ES-I3 (cell line): ENCODE results near the gene ADGRL1.
"Not testable (repeated sequence)": the region's sequence is repeated elsewhere in the genome, so short reads cannot be mapped to it uniquely, and the experiment has no call there.

Source experiments
- H3K36me3 ChIP-seq: 2 replicates; pipeline ENCODE4 v1.6.1; 2013; ENCODE audit warnings: mild to moderate bottlenecking, low read length, control low read depth, moderate library complexity; ENCODE audit not compliant: insufficient read depth
- H3K4me1 ChIP-seq: 2 replicates; pipeline ENCODE4 v1.6.1; 2013; ENCODE audit warnings: mild to moderate bottlenecking, control low read depth, low read length; ENCODE audit not compliant: insufficient read depth
- H3K9ac ChIP-seq: 2 replicates; pipeline ENCODE4 v1.6.1; 2013; ENCODE audit warnings: low read depth, mild to moderate bottlenecking, low read length, moderate library complexity
- H3K9me3 ChIP-seq: 2 replicates; pipeline ENCODE4 v1.6.1; 2013; ENCODE audit warnings: mild to moderate bottlenecking, low read length, moderate library complexity; ENCODE audit not compliant: control insufficient read depth, insufficient read depth

Gene ADGRL1

GRCh38 chr19:14205452-14206287 lies at the start of gene ADGRL1:
TSS of gene ADGRL1 (minus strand) at chr19:14206169. CDS start at chr19:14183602, 22,567 bp downstream.
- H3K9ac ChIP-seq, result peak within 1 kb of the TSS; percentile 78
- not testable (repeated sequence) for H3K9me3 ChIP-seq, H3K4me1 ChIP-seq, H3K36me3 ChIP-seq

DNA sequence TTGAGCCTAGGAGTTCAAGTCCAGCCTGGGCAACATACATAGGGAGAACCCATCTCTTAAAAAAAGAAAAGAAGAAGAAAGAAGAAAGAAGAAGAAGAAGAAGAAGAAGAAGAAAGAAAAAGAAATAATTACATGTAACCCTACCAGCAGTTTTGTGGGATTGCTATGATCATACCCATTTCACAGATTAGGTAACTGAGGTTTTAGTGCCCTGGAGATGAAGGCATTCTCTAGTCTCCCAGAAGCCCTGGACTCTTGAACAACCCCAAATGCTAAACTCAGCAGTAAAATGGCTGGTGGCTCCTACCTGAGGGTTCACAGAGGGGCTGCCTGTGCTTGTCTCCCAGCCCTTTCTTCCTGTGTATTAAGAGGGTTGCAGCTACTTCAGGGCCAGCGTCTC lies 49.3 kb upstream of the ADGRL1 start:
- not testable (repeated sequence) for H3K4me1 ChIP-seq, H3K9ac ChIP-seq, H3K36me3 ChIP-seq, H3K9me3 ChIP-seq

DNA sequence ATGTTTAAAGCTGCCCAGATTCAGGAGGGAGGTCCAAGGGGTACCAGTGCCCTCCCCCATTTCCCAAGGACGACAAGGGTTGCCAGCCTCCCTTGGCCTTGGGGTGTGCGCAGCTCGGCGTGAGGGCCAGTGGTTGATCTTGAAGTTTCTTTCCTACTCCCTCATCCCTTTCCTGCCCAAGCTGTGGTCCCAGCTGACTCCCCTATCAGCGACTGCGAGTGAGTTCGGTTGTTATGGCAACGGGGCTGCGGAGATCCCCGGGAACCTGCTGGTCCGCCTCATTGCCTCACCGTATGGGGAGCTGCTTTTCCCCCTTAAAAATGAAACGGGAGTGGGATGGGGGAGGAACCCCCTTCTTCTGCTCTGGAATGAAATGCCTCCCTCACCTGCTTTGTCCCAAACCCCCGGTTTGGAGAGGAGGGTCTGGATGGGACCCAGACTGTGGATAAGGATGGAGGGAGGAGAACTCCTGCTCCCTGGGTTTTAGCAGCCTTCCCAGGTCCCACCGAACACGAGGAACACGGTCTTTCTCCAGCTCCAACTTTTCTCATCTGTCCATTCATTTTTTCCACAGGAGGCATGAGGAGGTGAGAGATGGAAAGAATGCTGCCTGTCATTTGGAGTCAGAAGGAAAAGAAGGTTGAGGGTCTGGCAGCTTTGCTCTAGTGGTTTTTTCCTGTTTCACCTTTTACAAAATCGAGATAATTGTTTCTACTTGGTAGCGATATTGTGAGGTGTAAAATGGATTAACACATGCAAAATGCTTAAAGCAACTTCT lies 48.0 kb upstream of the ADGRL1 start:
- H3K4me1 ChIP-seq, H3K9ac ChIP-seq, H3K9me3 ChIP-seq, H3K36me3 ChIP-seq: not testable (repeated sequence)

DNA sequence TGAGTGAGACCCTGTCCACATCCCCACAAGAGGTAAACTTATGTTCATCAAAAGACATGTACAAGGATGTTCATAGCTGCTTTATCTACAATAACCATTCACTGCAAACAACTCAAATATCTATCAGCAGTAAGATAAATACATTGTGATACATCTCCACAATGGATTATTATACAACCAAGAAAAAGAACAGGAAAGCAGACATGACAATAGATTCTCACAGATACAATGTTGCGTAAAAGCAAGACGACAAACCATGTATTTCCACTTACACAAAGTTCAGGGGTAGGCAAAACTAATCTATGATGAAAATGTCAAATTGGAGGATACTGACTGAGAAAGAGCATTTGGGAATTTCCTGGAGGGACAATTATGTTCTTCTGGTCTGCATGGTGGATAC lies 46.2 kb upstream of the ADGRL1 start:
- not testable (repeated sequence) for H3K9ac ChIP-seq, H3K9me3 ChIP-seq, H3K36me3 ChIP-seq, H3K4me1 ChIP-seq

DNA sequence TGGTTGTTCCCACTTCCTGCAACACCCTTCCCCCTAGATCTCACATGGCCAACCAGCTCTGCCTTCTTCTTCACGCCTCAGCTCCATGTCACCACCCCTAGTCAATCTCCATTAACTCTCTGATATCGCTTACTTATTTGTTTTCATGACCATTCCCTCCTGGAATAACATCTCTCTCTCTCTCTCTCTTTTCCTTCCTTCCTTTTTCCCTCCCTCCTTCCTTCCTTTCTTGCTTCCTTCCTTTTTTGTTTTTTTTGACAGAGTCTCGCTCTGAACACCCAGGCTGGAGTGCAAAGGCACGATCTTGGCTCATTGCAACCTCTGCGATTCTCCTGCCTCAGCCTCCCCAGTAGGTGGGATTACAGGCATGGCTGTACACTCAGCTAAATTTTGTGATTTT lies 44.9 kb upstream of the ADGRL1 start:
- peaks cover 2% of the 10 kb centered on the region; the same call in 1 of the 2 replicates for H3K4me1 ChIP-seq
- H3K36me3 ChIP-seq, result no peaks in the 10 kb centered on the region
- no peak overlapping the region for H3K9ac ChIP-seq
- no peaks in the 10 kb centered on the region for H3K9me3 ChIP-seq

GRCh38 chr19:14250315-14250714 lies 44.3 kb upstream of the ADGRL1 start:
- not testable (repeated sequence) for H3K9ac ChIP-seq, H3K36me3 ChIP-seq, H3K4me1 ChIP-seq, H3K9me3 ChIP-seq

DNA sequence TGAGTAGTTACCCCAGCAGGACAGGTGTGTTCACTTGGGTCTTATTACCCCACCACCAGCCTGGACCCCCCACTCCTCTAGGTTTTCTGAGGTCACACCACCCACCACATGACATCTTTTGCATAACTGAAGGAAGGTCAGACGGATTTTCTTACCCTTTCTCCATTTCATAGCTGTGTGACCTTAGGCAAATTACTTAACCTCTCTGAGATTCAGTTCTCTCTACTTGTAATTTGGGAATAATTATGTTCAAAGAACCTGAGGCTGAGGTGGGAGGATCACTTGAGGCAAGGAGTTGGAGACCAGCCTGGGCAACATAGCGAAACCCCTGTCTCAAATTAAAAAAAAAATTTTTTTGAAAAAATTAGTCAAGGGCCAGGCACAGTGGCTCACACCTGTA lies 43.9 kb upstream of the ADGRL1 start:
- not testable (repeated sequence) for H3K36me3 ChIP-seq, H3K4me1 ChIP-seq, H3K9me3 ChIP-seq
- peak overlapping the region; percentile 43; the same call in 1 of the 2 replicates for H3K9ac ChIP-seq

DNA sequence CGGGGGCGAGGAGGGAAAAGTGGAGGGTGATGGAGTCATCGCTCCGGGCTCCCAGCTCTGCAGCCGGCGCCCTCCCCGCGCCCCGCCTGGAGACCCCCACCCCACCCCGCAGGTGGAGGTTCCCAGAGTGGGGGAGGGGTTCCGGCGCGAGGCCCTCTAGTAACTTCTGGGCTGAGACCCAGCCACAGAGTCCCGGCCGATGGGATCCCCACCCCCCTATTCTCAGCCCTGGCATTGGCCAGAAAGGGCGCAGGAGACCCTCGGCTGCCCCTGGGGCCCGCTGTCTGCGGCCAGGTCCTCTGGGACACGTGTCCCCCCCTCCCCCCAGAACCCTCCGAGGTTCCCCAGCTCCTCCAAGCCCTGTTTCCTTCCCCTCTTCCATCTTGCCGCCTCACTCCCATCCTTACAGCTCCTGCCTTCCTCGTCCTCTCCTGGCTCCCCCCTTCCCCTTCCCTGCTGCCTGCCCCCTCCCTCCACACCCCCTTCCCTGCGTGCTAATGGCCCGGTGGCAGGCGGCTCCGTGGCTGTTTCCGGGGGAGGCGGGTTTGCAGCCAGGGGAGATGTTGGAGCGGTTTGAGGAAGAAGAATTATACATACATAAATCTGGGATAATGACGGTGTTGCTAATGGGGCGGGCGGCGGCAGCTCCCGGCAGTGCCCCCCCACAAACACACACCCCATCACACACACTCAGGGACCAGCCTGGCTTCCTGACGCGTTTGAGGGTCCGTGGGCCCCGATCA lies 43.2 kb upstream of the ADGRL1 start:
- H3K9me3 ChIP-seq, H3K36me3 ChIP-seq, H3K4me1 ChIP-seq: not testable (repeated sequence)
- peak overlapping the region; percentile 43; the same call in 1 of the 2 replicates for H3K9ac ChIP-seq

- Histone ChIP-seq H3K9ac (peak overlapping the region; percentile 43; the same call in 1 of the 2 replicates), H3K36me3 (no peaks in the 10 kb centered on the region), H3K9me3 (no peaks in the 10 kb centered on the region), H3K4me1 (no peaks in the 10 kb centered on the region; the same call in 1 of the 2 replicates)
These were observed 42.6 kb upstream of the ADGRL1 start for GRCh38 chr19:14248578-14249011.

- H3K36me3 ChIP-seq, H3K9me3 ChIP-seq, H3K4me1 ChIP-seq: not testable (repeated sequence)
- peak overlapping the region; percentile 53 for H3K9ac ChIP-seq
These were observed 41.8 kb upstream of the ADGRL1 start for GRCh38 chr19:14247548-14248471.

DNA sequence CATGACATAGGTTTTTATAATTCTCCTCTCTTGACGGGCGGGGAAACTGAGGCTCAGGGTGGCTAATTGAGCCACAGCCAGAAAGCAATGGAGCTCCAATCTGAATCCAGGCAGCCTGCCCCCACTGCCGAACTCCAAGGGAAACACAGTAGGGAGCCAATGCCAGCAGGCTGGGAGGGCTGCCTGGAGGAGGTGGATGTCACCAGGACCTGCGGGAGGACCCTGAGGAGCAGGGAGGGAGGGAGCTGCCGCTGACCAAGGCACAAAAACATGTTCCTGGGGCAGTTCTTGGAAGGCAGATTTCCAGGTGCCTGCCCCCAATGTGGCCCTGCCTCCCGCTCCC lies 41.2 kb upstream of the ADGRL1 start:
- H3K9ac ChIP-seq, result peak overlapping the region; percentile 53; the same call in 1 of the 2 replicates

DNA sequence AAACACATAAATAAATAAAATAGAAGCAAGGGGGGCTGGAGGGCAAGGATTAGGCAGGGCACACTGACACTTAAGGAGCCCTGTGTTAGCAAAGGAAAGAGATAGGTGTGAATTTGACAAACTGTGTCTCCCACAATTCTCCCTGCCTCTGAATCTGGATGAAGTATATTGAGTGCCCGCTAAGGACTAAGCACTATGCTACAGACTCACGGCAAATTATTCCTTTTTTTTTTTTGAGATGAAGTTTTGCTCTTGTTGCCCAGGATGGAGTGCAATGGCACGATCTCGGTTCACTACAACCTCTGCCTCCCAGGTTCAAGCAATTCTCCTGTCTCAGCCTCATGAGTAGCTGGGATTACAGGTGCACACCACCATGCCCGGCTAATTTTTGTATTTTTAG lies 38.4 kb upstream of the ADGRL1 start:
- not testable (repeated sequence) for H3K9me3 ChIP-seq, H3K4me1 ChIP-seq, H3K9ac ChIP-seq

More for the DNA sequence above, 41.2 kb upstream of the ADGRL1 start:
- H3K4me1 ChIP-seq, H3K9me3 ChIP-seq, H3K36me3 ChIP-seq: not testable (repeated sequence)

GRCh38 chr19:14243718-14244117 lies 37.7 kb upstream of the ADGRL1 start:
- not testable (repeated sequence) for H3K9me3 ChIP-seq, H3K9ac ChIP-seq, H3K4me1 ChIP-seq, H3K36me3 ChIP-seq

More for the DNA sequence above, 38.4 kb upstream of the ADGRL1 start:
- H3K36me3 ChIP-seq, result not testable (repeated sequence)
